ENCODE data around the gene IGSF10.

DNA sequence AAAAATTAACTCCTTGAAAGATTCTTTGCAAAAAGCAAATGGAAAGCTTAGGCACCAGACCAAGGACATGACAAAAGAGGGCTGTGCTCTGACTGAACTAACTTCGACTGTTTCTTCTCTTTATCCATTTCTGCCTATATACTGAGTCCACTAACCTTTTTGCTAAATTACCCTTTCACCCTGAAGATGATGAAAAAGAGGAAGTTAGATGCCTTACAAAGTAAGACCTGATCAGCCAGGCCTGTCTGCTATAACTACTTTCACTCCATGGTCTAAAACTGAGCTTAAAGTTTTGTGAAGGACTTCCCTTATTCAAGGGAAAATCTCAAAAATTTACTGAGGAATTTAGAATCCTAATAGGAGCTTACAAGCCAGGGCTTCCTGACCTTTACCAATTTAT lies 6.2 kb upstream of the IGSF10 start:
- TF ChIP-seq POLR2A (IDR thresholded peaks at IDR 0.05): no peak
- TF ChIP-seq, protein P1, sequence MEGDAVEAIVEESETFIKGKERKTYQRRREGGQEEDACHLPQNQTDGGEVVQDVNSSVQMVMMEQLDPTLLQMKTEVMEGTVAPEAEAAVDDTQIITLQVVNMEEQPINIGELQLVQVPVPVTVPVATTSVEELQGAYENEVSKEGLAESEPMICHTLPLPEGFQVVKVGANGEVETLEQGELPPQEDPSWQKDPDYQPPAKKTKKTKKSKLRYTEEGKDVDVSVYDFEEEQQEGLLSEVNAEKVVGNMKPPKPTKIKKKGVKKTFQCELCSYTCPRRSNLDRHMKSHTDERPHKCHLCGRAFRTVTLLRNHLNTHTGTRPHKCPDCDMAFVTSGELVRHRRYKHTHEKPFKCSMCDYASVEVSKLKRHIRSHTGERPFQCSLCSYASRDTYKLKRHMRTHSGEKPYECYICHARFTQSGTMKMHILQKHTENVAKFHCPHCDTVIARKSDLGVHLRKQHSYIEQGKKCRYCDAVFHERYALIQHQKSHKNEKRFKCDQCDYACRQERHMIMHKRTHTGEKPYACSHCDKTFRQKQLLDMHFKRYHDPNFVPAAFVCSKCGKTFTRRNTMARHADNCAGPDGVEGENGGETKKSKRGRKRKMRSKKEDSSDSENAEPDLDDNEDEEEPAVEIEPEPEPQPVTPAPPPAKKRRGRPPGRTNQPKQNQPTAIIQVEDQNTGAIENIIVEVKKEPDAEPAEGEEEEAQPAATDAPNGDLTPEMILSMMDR (IDR thresholded peaks at IDR 0.05): no peak

Data from uterus (tissue), 2 donors.